Activated naive CD8-positive, alpha-beta T cell treated with anti-CD3 and anti-CD28 coated beads for 36 hours (primary cell): ENCODE measurements around the gene AP1S3. TPM values are rescaled to one million over a fixed set of nuclear protein-coding genes. Genes with fewer than 3 reads are reported as not detected.
"Not testable (repeated sequence)": the region's sequence is repeated elsewhere in the genome, so short reads cannot be mapped to it uniquely, and the experiment has no call there.

Experiments used
- DNase-seq: peaks from one replicate; pipeline ENCODE4 v3.0.0; 2021
- H3K27ac Mint-ChIP-seq: one replicate; pipeline ENCODE4 v1.8.0; 2022; ENCODE audit warnings: mild to moderate bottlenecking, moderate library complexity, mixed read lengths
- H3K27me3 Mint-ChIP-seq: one replicate; pipeline ENCODE4 v1.8.0; 2022; ENCODE audit warnings: mild to moderate bottlenecking, mixed read lengths
- H3K36me3 Mint-ChIP-seq: one replicate; pipeline ENCODE4 v1.8.0; 2021; ENCODE audit warnings: mild to moderate bottlenecking, mixed read lengths
- H3K4me1 Mint-ChIP-seq: one replicate; pipeline ENCODE4 v1.8.0; 2021; ENCODE audit warnings: mixed read lengths
- H3K4me3 Mint-ChIP-seq: one replicate; pipeline ENCODE4 v1.8.0; 2022; ENCODE audit warnings: mild to moderate bottlenecking, moderate library complexity, mixed read lengths
- H3K9me3 Mint-ChIP-seq: one replicate; pipeline ENCODE4 v1.8.0; 2022; ENCODE audit warnings: mixed read lengths
- total RNA-seq, 2 experiments: library from RNA; stranded (reverse); gene quantifications; one replicate each; pipeline ENCODE4 v1.2.3, GENCODE V29; 2021

The AP1S3 gene
- total RNA-seq, 2 experiments from 2014 or later: 10.5 to 11.3 TPM

- peaks cover 3% of the 10 kb centered on the region for H3K4me1 Mint-ChIP-seq
- H3K36me3 Mint-ChIP-seq: peaks cover 9% of the 10 kb centered on the region
- H3K9me3 Mint-ChIP-seq: no peaks in the 10 kb centered on the region
- H3K27ac Mint-ChIP-seq: no peak overlapping the region
- no peak for DNase-seq
- no peak overlapping the region for H3K4me3 Mint-ChIP-seq
- no peaks in the 10 kb centered on the region for H3K27me3 Mint-ChIP-seq
These were observed 8.3 kb downstream of the AP1S3 start for GRCh38 chr2:223829128-223829527.

GRCh38 chr2:223828314-223828713 lies 9.1 kb downstream of the AP1S3 start:
- Mint-ChIP-seq H3K4me3 (no peak overlapping the region), H3K36me3 (peaks cover 8% of the 10 kb centered on the region), H3K27me3 (no peaks in the 10 kb centered on the region), H3K4me1 (peaks cover 3% of the 10 kb centered on the region), H3K27ac (no peak overlapping the region), H3K9me3 (no peaks in the 10 kb centered on the region)
- DNase-seq: no peak

GRCh38 chr2:223826995-223827394 lies 10.4 kb downstream of the AP1S3 start:
- Mint-ChIP-seq H3K27me3 (no peaks in the 10 kb centered on the region), H3K4me3 (no peak overlapping the region), H3K36me3 (peaks cover 8% of the 10 kb centered on the region), H3K27ac (no peak overlapping the region), H3K9me3 (no peaks in the 10 kb centered on the region), H3K4me1 (peaks cover 3% of the 10 kb centered on the region)
- DNase-seq: no peak

GRCh38 chr2:223824301-223824700 lies 13.1 kb downstream of the AP1S3 start:
- peaks cover 1% of the 10 kb centered on the region for H3K4me1 Mint-ChIP-seq
- no peak overlapping the region for H3K4me3 Mint-ChIP-seq
- H3K9me3 Mint-ChIP-seq: no peaks in the 10 kb centered on the region
- DNase-seq: no peak
- no peak overlapping the region for H3K27ac Mint-ChIP-seq
- no peaks in the 10 kb centered on the region for H3K27me3 Mint-ChIP-seq
- peaks cover 8% of the 10 kb centered on the region for H3K36me3 Mint-ChIP-seq

- no peak for DNase-seq
- Mint-ChIP-seq H3K27me3 (no peaks in the 10 kb centered on the region), H3K4me1 (peaks cover 7% of the 10 kb centered on the region), H3K36me3 (peaks cover 5% of the 10 kb centered on the region), H3K27ac (no peak overlapping the region), H3K9me3 (no peaks in the 10 kb centered on the region), H3K4me3 (no peak overlapping the region)
These were observed 14.6 kb downstream of the AP1S3 start for GRCh38 chr2:223822818-223823217.

GRCh38 chr2:223820549-223820948 lies 16.8 kb downstream of the AP1S3 start:
- Mint-ChIP-seq H3K9me3 (no peaks in the 10 kb centered on the region), H3K4me1 (peaks cover 8% of the 10 kb centered on the region), H3K4me3 (no peak overlapping the region), H3K27ac (no peak overlapping the region), H3K36me3 (peaks cover 1% of the 10 kb centered on the region), H3K27me3 (no peaks in the 10 kb centered on the region)
- no peak for DNase-seq

- Mint-ChIP-seq H3K36me3 (peaks cover 1% of the 10 kb centered on the region), H3K27ac (no peak overlapping the region), H3K4me1 (peaks cover 8% of the 10 kb centered on the region), H3K27me3 (no peaks in the 10 kb centered on the region), H3K4me3 (no peak overlapping the region), H3K9me3 (no peaks in the 10 kb centered on the region)
- no peak for DNase-seq
These were observed 17.5 kb downstream of the AP1S3 start for GRCh38 chr2:223819891-223820290.

- H3K27ac Mint-ChIP-seq: no peak overlapping the region
- peaks cover 8% of the 10 kb centered on the region for H3K4me1 Mint-ChIP-seq
- H3K9me3 Mint-ChIP-seq: no peaks in the 10 kb centered on the region
- no peaks in the 10 kb centered on the region for H3K27me3 Mint-ChIP-seq
- H3K36me3 Mint-ChIP-seq: no peaks in the 10 kb centered on the region
- no peak for DNase-seq
- no peak overlapping the region for H3K4me3 Mint-ChIP-seq
These were observed 21.4 kb downstream of the AP1S3 start for GRCh38 chr2:223815884-223816570.

- Mint-ChIP-seq H3K27ac (no peak overlapping the region), H3K9me3 (no peaks in the 10 kb centered on the region), H3K36me3 (peaks cover 1% of the 10 kb centered on the region), H3K4me3 (no peak overlapping the region), H3K4me1 (peaks cover 8% of the 10 kb centered on the region), H3K27me3 (no peaks in the 10 kb centered on the region)
- no peak for DNase-seq
These were observed 22.0 kb downstream of the AP1S3 start for GRCh38 chr2:223815186-223815883.

GRCh38 chr2:223814764-223815163 lies 22.6 kb downstream of the AP1S3 start:
- H3K9me3 Mint-ChIP-seq, H3K27ac Mint-ChIP-seq, H3K4me3 Mint-ChIP-seq, H3K4me1 Mint-ChIP-seq, DNase-seq, H3K36me3 Mint-ChIP-seq, H3K27me3 Mint-ChIP-seq: not testable (repeated sequence)

- peaks cover 2% of the 10 kb centered on the region for H3K4me1 Mint-ChIP-seq
These were observed 24.1 kb downstream of the AP1S3 start for GRCh38 chr2:223813329-223813728.

GRCh38 chr2:223811757-223812156 lies 25.6 kb downstream of the AP1S3 start:
- Mint-ChIP-seq H3K36me3 (peaks cover 1% of the 10 kb centered on the region), H3K27ac (no peak overlapping the region), H3K27me3 (no peaks in the 10 kb centered on the region), H3K4me3 (no peak overlapping the region), H3K4me1 (peaks cover 2% of the 10 kb centered on the region), H3K9me3 (no peaks in the 10 kb centered on the region)
- no peak for DNase-seq

More at GRCh38 chr2:223813329-223813728, 24.1 kb downstream of the AP1S3 start:
- Mint-ChIP-seq H3K27me3 (no peaks in the 10 kb centered on the region), H3K27ac (no peak overlapping the region), H3K36me3 (peaks cover 1% of the 10 kb centered on the region), H3K4me3 (no peak overlapping the region), H3K9me3 (no peaks in the 10 kb centered on the region)
- DNase-seq: no peak

- H3K4me1 Mint-ChIP-seq: peaks cover 6% of the 10 kb centered on the region
- no peak overlapping the region for H3K4me3 Mint-ChIP-seq
- H3K27me3 Mint-ChIP-seq: no peaks in the 10 kb centered on the region
- H3K27ac Mint-ChIP-seq: no peak overlapping the region
- no peaks in the 10 kb centered on the region for H3K36me3 Mint-ChIP-seq
- no peaks in the 10 kb centered on the region for H3K9me3 Mint-ChIP-seq
- DNase-seq: no peak
These were observed 32.4 kb downstream of the AP1S3 start for GRCh38 chr2:223805008-223805407.

- peaks cover 10% of the 10 kb centered on the region for H3K4me1 Mint-ChIP-seq
- no peaks in the 10 kb centered on the region for H3K9me3 Mint-ChIP-seq
- H3K27ac Mint-ChIP-seq: no peak overlapping the region
- H3K36me3 Mint-ChIP-seq: no peaks in the 10 kb centered on the region
- no peak for DNase-seq
- no peaks in the 10 kb centered on the region for H3K27me3 Mint-ChIP-seq
- H3K4me3 Mint-ChIP-seq: no peak overlapping the region
These were observed 35.6 kb downstream of the AP1S3 start for GRCh38 chr2:223801736-223802135.

GRCh38 chr2:223800908-223801307 lies 36.5 kb downstream of the AP1S3 start:
- Mint-ChIP-seq H3K36me3 (no peaks in the 10 kb centered on the region), H3K27me3 (no peaks in the 10 kb centered on the region), H3K4me1 (peaks cover 10% of the 10 kb centered on the region), H3K27ac (no peak overlapping the region), H3K9me3 (no peaks in the 10 kb centered on the region), H3K4me3 (no peak overlapping the region)
- no peak for DNase-seq
